IPS DF 6.9 (cell line): ENCODE measurements around the gene MT3.

Source experiments
- DNase-seq: peaks from one replicate; pipeline ENCODE4 v3.0.0-alpha.2; 2013; ENCODE audit warnings: low read depth, low spot score
- H3K27ac ChIP-seq: one replicate; pipeline ENCODE4 v1.5.1; 2013; ENCODE audit warnings: low read length, control low read depth
- H3K27me3 ChIP-seq: 2 replicates; pipeline ENCODE4 v1.6.1; 2013; ENCODE audit warnings: mild to moderate bottlenecking, low read length; ENCODE audit not compliant: control insufficient read depth, insufficient read depth
- H3K36me3 ChIP-seq: 2 replicates; pipeline ENCODE4 v1.6.1; 2013; ENCODE audit warnings: low read length; ENCODE audit not compliant: control insufficient read depth, insufficient read depth
- H3K4me1 ChIP-seq: 2 replicates; pipeline ENCODE4 v1.6.1; 2013; ENCODE audit warnings: low read length; ENCODE audit not compliant: control insufficient read depth, insufficient read depth
- H3K4me3 ChIP-seq: 2 replicates; pipeline ENCODE4 v1.5.1; 2013; ENCODE audit warnings: mild to moderate bottlenecking, low read length
- H3K9me3 ChIP-seq: 2 replicates; pipeline ENCODE4 v1.6.1; 2013; ENCODE audit warnings: low read length, inconsistent platforms; ENCODE audit not compliant: control insufficient read depth, insufficient read depth
- WGBS: extraction: QIAGEN DNeasy Blood & Tissue Kit; methylation state at CpG from one replicate; pipeline ENCODE4 v1.1.7; 2013; ENCODE audit warnings: mixed read lengths, missing lambda C conversion rate; ENCODE audit not compliant: insufficient read length, insufficient coverage; 5-methylcytosine and 5-hydroxymethylcytosine counted together

The MT3 gene

DNA sequence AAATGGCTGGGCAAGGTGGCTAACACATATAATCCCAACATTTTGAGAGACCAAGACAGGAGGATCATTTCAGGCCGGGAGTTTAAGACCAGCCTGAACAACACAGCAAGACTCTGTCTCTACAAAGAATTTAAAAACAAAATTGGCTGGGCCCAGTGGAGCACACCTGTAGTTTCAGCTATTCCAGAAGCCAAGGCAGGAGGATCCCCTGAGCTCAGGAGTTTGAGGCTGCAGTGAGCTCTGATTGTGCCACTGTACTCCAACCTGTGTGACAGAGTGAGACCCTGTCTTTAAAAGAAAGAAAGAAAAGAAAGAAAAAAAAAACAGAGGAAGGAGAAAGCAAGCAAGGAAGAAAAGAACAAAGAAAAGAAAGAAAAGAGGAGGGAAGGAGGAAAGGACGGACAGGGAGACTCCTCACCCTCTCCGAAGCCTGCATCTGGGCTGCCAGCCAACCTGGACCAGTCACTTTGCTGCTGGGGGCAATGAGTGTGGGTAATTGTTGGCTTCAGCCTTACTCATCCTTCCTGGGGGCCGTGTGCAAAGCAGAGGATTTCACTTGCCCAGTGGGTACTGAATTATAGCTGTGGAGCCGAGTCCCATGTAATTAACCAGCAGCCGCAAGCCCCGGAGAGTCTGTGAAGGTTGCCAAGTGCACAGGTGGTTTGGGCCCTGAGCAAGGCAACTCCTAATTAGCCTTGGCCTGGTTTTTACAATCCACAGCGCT, 31.1 kb upstream of the MT3 start:
- WGBS: no CpG with 5 or more reads among the region's 8 CpGs
- no peaks in the 10 kb centered on the region for H3K4me1 ChIP-seq
- H3K4me3 ChIP-seq: no peak overlapping the region
- H3K27ac ChIP-seq: no peak overlapping the region
- no peaks in the 10 kb centered on the region for H3K9me3 ChIP-seq
- no peaks in the 10 kb centered on the region for H3K36me3 ChIP-seq
- H3K27me3 ChIP-seq: no peaks in the 10 kb centered on the region
- no peak for DNase-seq

- Histone ChIP-seq H3K27me3 (no peaks in the 10 kb centered on the region), H3K4me1 (no peaks in the 10 kb centered on the region), H3K36me3 (no peaks in the 10 kb centered on the region), H3K27ac (no peak overlapping the region), H3K9me3 (no peaks in the 10 kb centered on the region), H3K4me3 (no peak overlapping the region)
- no CpG with 5 or more reads among the region's 4 CpGs for WGBS
- DNase-seq: no peak
These were observed 30.2 kb upstream of the MT3 start for GRCh38 chr16:56559109-56559508.

GRCh38 chr16:56560447-56560846, 28.9 kb upstream of the MT3 start:
- Histone ChIP-seq H3K27ac (no peak overlapping the region), H3K36me3 (no peaks in the 10 kb centered on the region), H3K9me3 (no peaks in the 10 kb centered on the region), H3K4me3 (no peak overlapping the region), H3K27me3 (no peaks in the 10 kb centered on the region), H3K4me1 (no peaks in the 10 kb centered on the region)
- no CpG with 5 or more reads among the region's 1 CpG for WGBS
- DNase-seq: no peak

- Histone ChIP-seq H3K4me1 (no peaks in the 10 kb centered on the region), H3K4me3 (no peak overlapping the region), H3K27me3 (no peaks in the 10 kb centered on the region), H3K36me3 (no peaks in the 10 kb centered on the region), H3K9me3 (no peaks in the 10 kb centered on the region), H3K27ac (no peak overlapping the region)
- no CpG with 5 or more reads among the region's 1 CpG for WGBS
- DNase-seq: no peak
These were observed 28.2 kb upstream of the MT3 start for GRCh38 chr16:56561126-56561525.

DNA sequence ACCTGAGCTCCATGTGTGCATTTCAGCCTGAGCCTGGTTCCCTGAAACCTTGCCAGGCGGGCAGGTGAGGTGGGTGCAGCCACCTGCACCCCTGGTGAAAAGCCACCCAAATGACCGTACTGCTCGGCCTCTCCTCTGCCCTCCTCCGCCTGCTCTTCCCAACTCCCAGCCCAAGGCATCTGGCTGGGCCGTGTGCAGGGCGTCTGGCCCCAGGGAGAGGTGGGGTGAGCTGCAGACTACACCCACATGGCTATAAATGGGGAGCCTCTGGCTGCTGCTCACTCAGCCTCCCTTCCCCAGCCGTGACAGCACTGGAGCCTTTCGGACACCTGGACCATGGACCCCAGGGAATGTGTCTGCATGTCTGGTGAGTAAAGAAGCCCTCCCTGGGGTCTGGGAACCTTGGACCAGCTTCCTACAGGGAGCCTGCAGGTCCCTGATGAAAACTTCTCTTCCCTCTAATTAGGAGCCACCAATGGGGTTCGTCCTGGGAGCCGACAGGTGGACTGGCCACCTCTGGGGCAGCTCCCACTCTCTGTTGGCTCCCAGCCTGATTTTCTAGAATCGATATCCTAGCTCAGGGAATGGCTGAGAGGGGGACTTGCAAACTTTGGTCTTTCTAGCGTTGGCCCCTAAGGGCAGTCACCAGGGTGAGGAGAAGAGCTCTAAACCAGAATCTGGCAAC, 24.4 kb upstream of the MT3 start, which contains the start of gene MT4:
MT4 (plus strand) TSS at position 281 of the 685 bp plus-strand sequence; CDS start at position 337, 56 bp downstream.
- WGBS: no CpG with 5 or more reads among the region's 12 CpGs
- no peak within 1 kb of the TSS for H3K27ac ChIP-seq
- no peaks in the 10 kb centered on the region for H3K36me3 ChIP-seq
- H3K4me1 ChIP-seq: no peaks in the 10 kb centered on the region
- H3K4me3 ChIP-seq: no peak within 1 kb of the TSS
- no peaks in the 10 kb centered on the region for H3K9me3 ChIP-seq
- DNase-seq: no peak
- H3K27me3 ChIP-seq: no peaks in the 10 kb centered on the region

DNA sequence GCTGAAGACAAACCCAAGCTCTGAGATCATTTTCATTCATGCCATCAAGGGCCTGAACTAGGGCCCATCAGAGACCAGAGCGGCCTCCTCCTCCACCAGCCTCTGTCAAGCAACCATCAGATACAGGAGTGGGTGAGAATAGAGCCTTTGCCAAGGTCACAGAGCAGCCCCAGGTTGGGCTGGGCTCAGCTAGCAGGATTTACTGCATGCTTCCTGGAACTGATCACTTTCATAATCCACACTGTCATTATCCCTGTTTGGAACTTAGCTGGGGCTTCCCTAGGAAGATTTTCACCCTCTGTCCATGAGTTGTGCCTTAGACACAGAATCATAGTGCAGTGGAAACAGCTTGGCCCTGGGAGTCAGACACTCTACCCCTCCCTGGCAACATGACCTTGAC, 19.4 kb upstream of the MT3 start:
- Histone ChIP-seq H3K27ac (no peak overlapping the region), H3K4me1 (no peaks in the 10 kb centered on the region), H3K9me3 (no peaks in the 10 kb centered on the region), H3K4me3 (no peak overlapping the region), H3K36me3 (no peaks in the 10 kb centered on the region), H3K27me3 (no peaks in the 10 kb centered on the region)
- WGBS: no CpG with 5 or more reads among the region's 1 CpG
- DNase-seq: no peak

DNA sequence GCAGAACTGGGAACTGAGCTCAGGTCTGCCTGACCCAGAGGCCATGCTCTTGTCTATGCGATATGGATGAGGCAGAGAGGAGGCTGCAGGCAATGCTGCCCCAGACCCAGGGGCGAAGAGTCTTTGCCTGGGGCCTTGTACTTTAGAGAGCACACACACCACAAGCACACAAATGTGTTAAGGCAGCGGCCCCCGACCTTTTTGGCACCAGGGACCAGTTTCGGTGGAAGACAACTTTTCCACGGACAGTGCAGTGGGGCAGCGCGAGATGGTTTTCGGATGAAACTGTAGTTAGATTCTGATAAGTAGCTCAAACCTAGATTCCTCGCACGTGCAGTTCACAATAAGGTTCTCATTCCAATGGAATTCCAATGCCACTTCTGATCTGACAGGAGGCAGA, 17.8 kb upstream of the MT3 start:
- DNase-seq: no peak
- Histone ChIP-seq H3K4me1 (no peaks in the 10 kb centered on the region), H3K9me3 (no peaks in the 10 kb centered on the region), H3K27ac (no peak overlapping the region), H3K27me3 (no peaks in the 10 kb centered on the region), H3K36me3 (no peaks in the 10 kb centered on the region), H3K4me3 (no peak overlapping the region)
- WGBS: no CpG with 5 or more reads among the region's 11 CpGs

- Histone ChIP-seq H3K9me3 (no peaks in the 10 kb centered on the region), H3K4me1 (no peaks in the 10 kb centered on the region), H3K27me3 (no peaks in the 10 kb centered on the region), H3K4me3 (no peak overlapping the region), H3K27ac (no peak overlapping the region), H3K36me3 (no peaks in the 10 kb centered on the region)
- WGBS: no CpG with 5 or more reads among the region's 1 CpG
- no peak for DNase-seq
These were observed 14.7 kb upstream of the MT3 start for GRCh38 chr16:56574625-56575024.

DNA sequence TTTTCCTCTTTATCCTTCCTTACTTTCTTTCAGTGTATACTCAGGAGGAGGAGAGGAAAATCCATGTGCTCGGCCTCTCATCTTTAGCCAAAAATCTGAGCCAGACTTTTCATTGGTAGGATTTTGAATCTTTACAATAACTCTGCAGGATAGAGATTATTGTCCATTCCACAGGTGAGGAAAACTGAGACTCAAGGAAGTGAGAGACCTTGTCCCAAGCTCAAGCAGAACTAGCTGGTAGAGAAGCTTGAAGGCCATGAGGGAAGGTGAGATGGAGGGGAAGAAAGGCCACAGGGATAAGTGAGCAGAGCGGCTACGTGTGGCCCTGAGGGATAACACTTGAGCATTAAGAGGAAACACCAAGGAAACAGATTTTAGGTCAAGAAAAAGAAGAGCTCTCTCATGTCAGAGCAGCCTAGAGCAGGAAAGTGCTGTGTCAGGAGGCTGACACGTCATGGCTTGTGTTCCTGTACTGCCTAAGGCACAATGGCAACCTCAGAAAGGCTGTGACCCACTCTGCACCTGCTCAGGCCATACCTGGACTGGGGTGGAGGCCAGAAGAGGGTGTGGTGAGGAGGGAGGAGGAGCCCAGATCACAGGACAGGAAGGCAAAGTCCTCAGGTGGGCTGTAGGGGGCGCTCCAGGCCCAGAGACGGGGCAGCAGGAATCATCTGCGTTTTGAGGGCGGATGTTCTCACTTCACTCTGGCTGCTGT, 12.6 kb upstream of the MT3 start:
- peak; percentile 73 for DNase-seq
- no peak overlapping the region for H3K27ac ChIP-seq
- WGBS: no CpG with 5 or more reads among the region's 8 CpGs

GRCh38 chr16:56577300-56577625, 12.1 kb upstream of the MT3 start:
- H3K27me3 ChIP-seq: no peaks in the 10 kb centered on the region
- no CpG with 5 or more reads among the region's 4 CpGs for WGBS
- DNase-seq: no peak
- H3K27ac ChIP-seq: no peak overlapping the region
- H3K36me3 ChIP-seq: no peaks in the 10 kb centered on the region
- H3K4me1 ChIP-seq: no peaks in the 10 kb centered on the region
- H3K4me3 ChIP-seq: no peak overlapping the region
- no peaks in the 10 kb centered on the region for H3K9me3 ChIP-seq

More for the DNA sequence above, 12.6 kb upstream of the MT3 start:
- Histone ChIP-seq H3K9me3 (no peaks in the 10 kb centered on the region), H3K4me1 (no peaks in the 10 kb centered on the region), H3K27me3 (no peaks in the 10 kb centered on the region), H3K4me3 (no peak overlapping the region), H3K36me3 (no peaks in the 10 kb centered on the region)
